DMS53 treated with DMSO at 0.1 percent for 48 hours (cell line): ENCODE data around the gene PROSER3.
"Not testable (repeated sequence)": the region's sequence is repeated elsewhere in the genome, so short reads cannot be mapped to it uniquely, and the experiment has no call there.

Experiments used
- DNase-seq: peaks from one replicate; lab custom pipeline; 2025; ENCODE audit not compliant: unreplicated experiment; lab: John Stamatoyannopoulos, UW

The PROSER3 gene

GRCh38 chr19:35722461-35722860 is 35.5 kb upstream of the PROSER3 start:
- no peak for DNase-seq

- DNase-seq: no peak
Observed at GRCh38 chr19:35722897-35723296, 35.1 kb upstream of the PROSER3 start.

GRCh38 chr19:35723671-35724070 is 34.3 kb upstream of the PROSER3 start:
- DNase-seq: no peak

GRCh38 chr19:35724132-35724531 is 33.8 kb upstream of the PROSER3 start:
- DNase-seq: not testable (repeated sequence)

- no peak for DNase-seq
Observed at GRCh38 chr19:35724560-35724959, 33.4 kb upstream of the PROSER3 start.

GRCh38 chr19:35725216-35725861 is 32.6 kb upstream of the PROSER3 start:
- no peak for DNase-seq

GRCh38 chr19:35727053-35727955 is 30.7 kb upstream of the PROSER3 start:
- no peak for DNase-seq

- no peak for DNase-seq
Observed at GRCh38 chr19:35727956-35728706, 29.8 kb upstream of the PROSER3 start.

- DNase-seq: no peak
Observed at GRCh38 chr19:35729021-35729420, 29.0 kb upstream of the PROSER3 start.

- DNase-seq: no peak
Observed at GRCh38 chr19:35729763-35730162, 28.2 kb upstream of the PROSER3 start.

- DNase-seq: no peak
Observed at GRCh38 chr19:35730326-35730725, 27.6 kb upstream of the PROSER3 start.

GRCh38 chr19:35731353-35731752 is 26.6 kb upstream of the PROSER3 start:
- DNase-seq: no peak

GRCh38 chr19:35731779-35732405 is 26.1 kb upstream of the PROSER3 start:
- no peak for DNase-seq

GRCh38 chr19:35732540-35733179 is 25.3 kb upstream of the PROSER3 start:
- DNase-seq: no peak

- DNase-seq: no peak
Observed at GRCh38 chr19:35733180-35734125, 24.5 kb upstream of the PROSER3 start.

GRCh38 chr19:35734273-35734672 is 23.7 kb upstream of the PROSER3 start:
- no peak for DNase-seq

- no peak for DNase-seq
Observed at GRCh38 chr19:35734889-35735288, 23.1 kb upstream of the PROSER3 start.

GRCh38 chr19:35736913-35737886 is 20.8 kb upstream of the PROSER3 start:
- DNase-seq: no peak
